OCI-LY3 (cell line): ENCODE data around the gene EXTL2.

ENCODE experiments used
- CTCF ChIP-seq: fragments of 200-600, 300-600 bp; sonication (generic); IDR thresholded peaks from 2 replicates; pipeline ENCODE4 v1.5.1; 2014; ENCODE audit warnings: antibody characterized with exemption, low read length, low read depth
- EZH2phosphoT487 ChIP-seq: fragments of 200-600 bp; shearing (Covaris generic); IDR thresholded peaks from 2 replicates; pipeline ENCODE4 v1.6.1; 2018; ENCODE audit warnings: antibody characterized with exemption, mixed run types, low read depth

- no peak for TF ChIP-seq CTCF
- TF ChIP-seq EZH2phosphoT487 = no peak
Measured at GRCh38 chr1:100928128-100928527, 33.5 kb upstream of the EXTL2 start.
